ENCODE results near the gene PLPP7.

GRCh38 chr9:131307974-131308373 is 18.5 kb downstream of the PLPP7 start:
- TF ChIP-seq EZH2phosphoT487 (IDR thresholded peaks at IDR 0.05) (no peak), CTCF (IDR thresholded peaks at IDR 0.05) (no peak), EZH2 (IDR thresholded peaks at IDR 0.05) (no peak)

All from neural progenitor cell (in vitro differentiated cells).